Hematopoietic multipotent progenitor cell treated with erythropoietin and hydrocortisone succinate and interleukin-3 and kit ligand, for 17 days (in vitro differentiated cells): ENCODE data around the gene DIRAS3.
"Not testable (repeated sequence)": the region's sequence is repeated elsewhere in the genome, so short reads cannot be mapped to it uniquely, and the experiment has no call there.

Source experiments
- DNase-seq: peaks from one replicate; pipeline ENCODE4 v3.0.0-alpha.2; 2015; ENCODE audit warnings: low spot score

The DIRAS3 gene

GRCh38 chr1:68049941-68050878 is at the start of gene DIRAS3:
TSS of gene DIRAS3 (minus strand) at chr1:68050627. CDS start at chr1:68047297, 3,330 bp downstream.
- DNase-seq: no peak

GRCh38 chr1:68093737-68094136 is 43.3 kb upstream of the DIRAS3 start:
- DNase-seq: no peak

GRCh38 chr1:68087184-68087583 is 36.8 kb upstream of the DIRAS3 start:
- no peak for DNase-seq

- DNase-seq: no peak
These were observed 35.3 kb upstream of the DIRAS3 start for GRCh38 chr1:68085752-68086151.

- DNase-seq: no peak
These were observed 33.3 kb upstream of the DIRAS3 start for GRCh38 chr1:68083686-68084085.

- DNase-seq: no peak
These were observed 31.4 kb upstream of the DIRAS3 start for GRCh38 chr1:68081775-68082283.

- no peak for DNase-seq
These were observed 28.2 kb upstream of the DIRAS3 start for GRCh38 chr1:68078647-68079046.

GRCh38 chr1:68074472-68074871 is 24.0 kb upstream of the DIRAS3 start:
- no peak for DNase-seq

- DNase-seq: no peak
These were observed 15.3 kb upstream of the DIRAS3 start for GRCh38 chr1:68065766-68066165.

- DNase-seq: not testable (repeated sequence)
These were observed 7.6 kb upstream of the DIRAS3 start for GRCh38 chr1:68058053-68058452.

- no peak for DNase-seq
These were observed 7.1 kb upstream of the DIRAS3 start for GRCh38 chr1:68057564-68057963.

- DNase-seq: no peak
These were observed 6.6 kb upstream of the DIRAS3 start for GRCh38 chr1:68057050-68057449.

GRCh38 chr1:68051475-68051874 is 1.0 kb upstream of the DIRAS3 start:
- DNase-seq: no peak

GRCh38 chr1:68047659-68048026 is 2.8 kb downstream of the DIRAS3 start:
- DNase-seq: no peak

GRCh38 chr1:68046885-68047658 is 3.4 kb downstream of the DIRAS3 start:
- DNase-seq: no peak

GRCh38 chr1:68046423-68046822 is 4.0 kb downstream of the DIRAS3 start:
- DNase-seq: no peak

GRCh38 chr1:68045511-68046180 is 4.8 kb downstream of the DIRAS3 start:
- no peak for DNase-seq

- no peak for DNase-seq
These were observed 6.9 kb downstream of the DIRAS3 start for GRCh38 chr1:68043443-68044090.

GRCh38 chr1:68036946-68037345 is 13.5 kb downstream of the DIRAS3 start:
- DNase-seq: no peak

GRCh38 chr1:68029444-68029843 is 21.0 kb downstream of the DIRAS3 start:
- no peak for DNase-seq

GRCh38 chr1:68028566-68028965 is 21.9 kb downstream of the DIRAS3 start:
- DNase-seq: no peak
